Stimulated activated CD8-positive, alpha-beta memory T cell treated with anti-CD3 and anti-CD28 coated beads, Interleukin-15, amount 100 ng/mL, for 1 hour (primary cell): ENCODE data around the gene CSNK2A2.

Experiments used
- DNase-seq: peaks from one replicate; pipeline ENCODE4 v3.0.0-alpha.2; 2020; ENCODE audit warnings: low read depth

Gene CSNK2A2

GRCh38 chr16:58109881-58110280 lies 88.0 kb downstream of the CSNK2A2 start:
- DNase-seq, result no peak

- DNase-seq, result no peak
Measured at GRCh38 chr16:58109330-58109729, 88.6 kb downstream of the CSNK2A2 start.
